Trophoblast cell (in vitro differentiated cells and primary cell): ENCODE data around the gene SCAP.
"Not testable (repeated sequence)": the region's sequence is repeated elsewhere in the genome, so short reads cannot be mapped to it uniquely, and the experiment has no call there.

Experiments
- DNase-seq, 2 donors: peaks; one replicate each; pipeline ENCODE4 v3.0.0-alpha.2; 2016
- H2AFZ ChIP-seq: 2 replicates; pipeline ENCODE4 v1.6.1; 2013; ENCODE audit warnings: low read length, moderate library complexity, mild to moderate bottlenecking; ENCODE audit not compliant: insufficient read depth, poor library complexity
- H2AK5ac ChIP-seq: 2 replicates; pipeline ENCODE4 v1.6.1; 2013; ENCODE audit warnings: mild to moderate bottlenecking, low read length
- H2BK120ac ChIP-seq: 2 replicates; pipeline ENCODE4 v1.6.1; 2013; ENCODE audit warnings: low read length, mild to moderate bottlenecking, moderate library complexity; ENCODE audit not compliant: insufficient read depth, poor library complexity
- H2BK12ac ChIP-seq: 2 replicates; pipeline ENCODE4 v1.6.1; 2013; ENCODE audit warnings: mild to moderate bottlenecking, low read length, moderate library complexity
- H2BK5ac ChIP-seq: 2 replicates; pipeline ENCODE4 v1.6.1; 2013; ENCODE audit warnings: low read length, low read depth, moderate library complexity, mild to moderate bottlenecking; ENCODE audit not compliant: poor library complexity
- H3K14ac ChIP-seq: 2 replicates; pipeline ENCODE4 v1.6.1; 2013; ENCODE audit warnings: mild to moderate bottlenecking, low read length
- H3K18ac ChIP-seq: 2 replicates; pipeline ENCODE4 v1.6.1; 2013; ENCODE audit warnings: mild to moderate bottlenecking, low read length
- H3K23ac ChIP-seq: 2 replicates; pipeline ENCODE4 v1.6.1; 2013; ENCODE audit warnings: low read length
- H3K27ac ChIP-seq: 2 replicates; pipeline ENCODE4 v1.5.1; 2013; ENCODE audit warnings: low read depth, mild to moderate bottlenecking, inconsistent platforms, low read length, moderate library complexity
- H3K27me3 ChIP-seq: 2 replicates; pipeline ENCODE4 v1.6.1; 2013; ENCODE audit warnings: inconsistent platforms, mild to moderate bottlenecking, low read length, moderate library complexity; ENCODE audit not compliant: insufficient read depth
- H3K36me3 ChIP-seq, 2 experiments: 1 replicate in 1 of 2; 2 replicates in 1 of 2; pipeline ENCODE4 v1.6.1; 2013; ENCODE audit warnings: low read length in 2 of 2, mild to moderate bottlenecking in 2 of 2, moderate library complexity in 1 of 2; ENCODE audit not compliant: insufficient read depth in 2 of 2, control insufficient read depth in 1 of 2
- H3K4ac ChIP-seq: 2 replicates; pipeline ENCODE4 v1.6.1; 2013; ENCODE audit warnings: low read depth, mild to moderate bottlenecking, low read length, moderate library complexity
- H3K4me1 ChIP-seq, 2 experiments: 1 replicate in 1 of 2; 2 replicates in 1 of 2; pipeline ENCODE4 v1.6.1; 2013; ENCODE audit warnings: low read length in 2 of 2, mild to moderate bottlenecking in 2 of 2, moderate library complexity in 1 of 2; ENCODE audit not compliant: insufficient read depth in 2 of 2, control insufficient read depth in 1 of 2
- H3K4me2 ChIP-seq: 2 replicates; pipeline ENCODE4 v1.6.1; 2013; ENCODE audit warnings: inconsistent platforms, mild to moderate bottlenecking, low read length, moderate library complexity
- H3K4me3 ChIP-seq: 2 replicates; pipeline ENCODE4 v1.5.1; 2013; ENCODE audit warnings: mild to moderate bottlenecking, low read depth, low read length, inconsistent platforms
- H3K79me1 ChIP-seq: one replicate; pipeline ENCODE4 v1.6.1; 2013; ENCODE audit warnings: low read length
- H3K79me2 ChIP-seq: 2 replicates; pipeline ENCODE4 v1.6.1; 2013; ENCODE audit warnings: low read length, mild to moderate bottlenecking; ENCODE audit not compliant: control insufficient read depth, insufficient read depth, poor library complexity
- H3K9ac ChIP-seq: 2 replicates; pipeline ENCODE4 v1.6.1; 2013; ENCODE audit warnings: mild to moderate bottlenecking, low read length
- H3K9me3 ChIP-seq: 2 replicates; pipeline ENCODE4 v1.6.1; 2013; ENCODE audit warnings: low read depth, mild to moderate bottlenecking, control low read depth, inconsistent platforms, low read length; ENCODE audit not compliant: insufficient read depth
- H4K12ac ChIP-seq: 2 replicates; pipeline ENCODE4 v1.6.1; 2013; ENCODE audit warnings: low read depth, mild to moderate bottlenecking, low read length, moderate library complexity
- H4K8ac ChIP-seq: 2 replicates; pipeline ENCODE4 v1.6.1; 2013; ENCODE audit warnings: low read depth, mild to moderate bottlenecking, low read length, moderate library complexity
- H4K91ac ChIP-seq: one replicate; pipeline ENCODE4 v1.6.1; 2013; ENCODE audit warnings: low read depth, mild to moderate bottlenecking, low read length, moderate library complexity
- WGBS: extraction: QIAGEN DNeasy Blood & Tissue Kit; methylation state at CpG from one replicate; pipeline ENCODE4 v1.1.7; 2013; ENCODE audit warnings: missing lambda C conversion rate; ENCODE audit not compliant: insufficient read length, insufficient coverage; ENCODE audit errors: extremely low coverage; 5-methylcytosine and 5-hydroxymethylcytosine counted together

SCAP gene

DNA sequence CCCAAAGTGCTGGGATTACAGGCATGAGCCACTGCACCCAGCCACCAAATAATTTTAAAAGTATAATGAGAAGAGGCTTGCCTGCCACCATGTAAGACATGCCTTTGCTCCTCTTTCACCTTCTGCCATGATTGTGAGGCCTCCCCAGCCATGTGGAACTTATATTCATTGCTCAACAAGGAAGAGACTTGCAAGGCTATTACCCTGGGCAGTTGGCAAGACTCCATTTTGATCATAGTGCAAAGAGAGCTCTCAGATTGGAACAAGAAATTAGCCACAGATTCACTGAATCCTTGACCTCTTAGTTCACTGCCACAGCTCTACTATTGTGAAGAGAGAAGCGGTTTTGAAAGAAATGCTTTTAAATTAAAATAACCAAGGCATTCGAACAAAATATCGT lies 6.1 kb downstream of the SCAP start:
- Histone ChIP-seq H3K9me3 (peaks cover 2% of the 10 kb centered on the region), H3K79me1 (no peaks in the 10 kb centered on the region), H3K9ac (no peak overlapping the region), H2AK5ac (no peak overlapping the region), H3K4ac (no peak overlapping the region), H2BK12ac (no peak overlapping the region), H3K36me3 (peaks cover 2% of the 10 kb centered on the region in 2 experiments), H3K23ac (no peak overlapping the region), H2BK120ac (no peak overlapping the region), H3K4me1 (peaks cover 0 to 1% of the 10 kb centered on the region in 2 experiments), H3K27ac (no peak overlapping the region), H2BK5ac (no peak overlapping the region), H3K79me2 (peaks cover 2% of the 10 kb centered on the region), H4K12ac (no peak overlapping the region), H3K4me3 (no peak overlapping the region), H2AFZ (no peak overlapping the region), H3K18ac (no peak overlapping the region), H3K14ac (no peak overlapping the region), H3K27me3 (no peaks in the 10 kb centered on the region), H4K91ac (no peak overlapping the region), H3K4me2 (no peak overlapping the region), H4K8ac (no peak overlapping the region)
- no peak for DNase-seq
- no CpG with 5 or more reads among the region's 3 CpGs for WGBS

DNA sequence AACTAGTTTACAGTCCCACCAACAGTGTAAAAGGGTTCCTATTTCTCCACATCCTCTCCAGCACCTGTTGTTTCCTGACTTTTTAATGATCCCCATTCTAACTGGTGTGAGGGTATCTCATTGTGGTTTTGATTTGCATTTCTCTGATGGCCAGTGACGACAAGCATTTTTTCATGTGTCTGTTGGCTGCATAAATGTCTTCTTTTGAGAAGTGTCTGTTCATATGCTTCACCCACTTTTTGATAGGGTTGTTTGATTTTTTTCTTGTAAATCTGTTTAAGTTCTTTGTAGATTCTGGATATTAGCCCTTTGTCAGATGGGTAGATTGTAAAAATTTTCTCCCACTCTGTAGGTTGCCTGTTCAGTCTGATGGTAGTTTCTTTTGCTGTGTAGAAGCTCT lies 7.4 kb downstream of the SCAP start:
- H2AK5ac ChIP-seq, H3K79me1 ChIP-seq, H3K79me2 ChIP-seq, H3K4me3 ChIP-seq, H3K4ac ChIP-seq, H2AFZ ChIP-seq, H3K14ac ChIP-seq, H3K18ac ChIP-seq, H3K27ac ChIP-seq, H3K27me3 ChIP-seq, H3K4me1 ChIP-seq, H2BK5ac ChIP-seq, H3K9me3 ChIP-seq, H2BK12ac ChIP-seq, H4K91ac ChIP-seq, DNase-seq, H3K36me3 ChIP-seq, H4K12ac ChIP-seq, H2BK120ac ChIP-seq, H3K4me2 ChIP-seq, H3K23ac ChIP-seq, H3K9ac ChIP-seq, H4K8ac ChIP-seq: not testable (repeated sequence)
- no CpG with 5 or more reads among the region's 1 CpG for whole genome bisulfite sequencing

DNA sequence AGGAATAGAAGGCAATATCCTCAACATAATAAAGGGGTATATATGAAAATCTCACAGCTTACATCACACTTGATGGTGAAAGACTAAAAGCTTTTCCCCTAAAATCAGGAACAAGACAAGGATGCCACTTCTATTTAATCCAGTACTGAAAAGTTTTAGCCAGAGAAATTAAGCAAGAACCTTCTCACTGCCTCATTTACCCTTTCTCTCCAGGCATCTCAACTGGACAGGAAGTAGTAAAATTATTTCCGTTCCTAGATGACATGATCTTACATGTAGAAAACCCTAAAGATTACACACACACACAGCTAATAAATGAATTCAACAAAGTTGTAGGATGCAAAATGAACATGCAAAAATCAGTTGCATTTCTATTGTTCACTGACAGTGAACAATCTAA lies 11.2 kb downstream of the SCAP start:
- Histone ChIP-seq H3K27me3 (no peaks in the 10 kb centered on the region), H3K27ac (no peak overlapping the region), H3K14ac (no peak overlapping the region), H4K91ac (no peak overlapping the region), H3K23ac (no peak overlapping the region), H3K36me3 (peaks cover 0 to 4% of the 10 kb centered on the region in 2 experiments), H3K4ac (no peak overlapping the region), H3K79me1 (no peaks in the 10 kb centered on the region), H2AK5ac (no peak overlapping the region), H2BK12ac (no peak overlapping the region), H3K9me3 (peaks cover 3% of the 10 kb centered on the region), H4K12ac (no peak overlapping the region), H4K8ac (no peak overlapping the region), H3K4me3 (no peak overlapping the region), H3K4me2 (no peak overlapping the region), H2AFZ (no peak overlapping the region), H3K79me2 (no peaks in the 10 kb centered on the region), H3K9ac (no peak overlapping the region), H3K18ac (no peak overlapping the region), H2BK5ac (no peak overlapping the region), H2BK120ac (no peak overlapping the region), H3K4me1 (no peaks in the 10 kb centered on the region)
- DNase-seq: no peak
- no CpG with 5 or more reads among the region's 1 CpG for WGBS

DNA sequence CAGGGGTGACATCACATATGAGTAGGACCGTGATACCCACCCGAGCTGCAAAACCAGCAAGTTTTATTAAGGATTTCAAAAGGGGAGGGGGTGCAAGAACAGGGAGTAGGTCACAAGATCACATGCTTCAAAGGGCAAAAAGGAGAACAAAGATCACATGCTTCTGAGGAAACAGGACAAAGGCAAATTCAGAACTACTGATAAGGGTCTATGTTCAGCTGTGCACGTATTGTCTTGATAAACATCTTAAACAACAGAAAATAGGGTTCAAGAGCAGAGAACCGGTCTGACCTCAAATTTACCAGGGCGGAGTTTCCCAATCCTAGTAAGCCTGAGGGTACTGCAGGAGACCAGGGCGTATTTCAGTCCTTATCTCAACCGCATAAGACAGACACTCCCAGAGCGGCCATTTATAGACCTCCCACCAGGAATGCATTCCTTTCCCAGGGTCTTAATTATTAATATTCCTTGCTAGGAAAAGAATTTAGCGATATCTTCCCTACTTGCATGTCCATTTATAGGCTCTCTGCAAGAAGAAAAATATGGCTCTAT lies 16.1 kb downstream of the SCAP start:
- not testable (repeated sequence) for H2BK120ac ChIP-seq, H4K8ac ChIP-seq, H3K9me3 ChIP-seq, H3K36me3 ChIP-seq, H2BK12ac ChIP-seq, H2AK5ac ChIP-seq, H3K4me1 ChIP-seq, H3K23ac ChIP-seq, H2BK5ac ChIP-seq, H3K27ac ChIP-seq, H3K18ac ChIP-seq, H3K27me3 ChIP-seq, H3K9ac ChIP-seq, H3K14ac ChIP-seq, H3K4me2 ChIP-seq, H3K79me1 ChIP-seq, H4K12ac ChIP-seq, H3K79me2 ChIP-seq, H3K4me3 ChIP-seq, H2AFZ ChIP-seq, H4K91ac ChIP-seq, H3K4ac ChIP-seq
- peak in 1 of 2 donors; percentile 50 for DNase-seq
- WGBS: no CpG with 5 or more reads among the region's 9 CpGs
